Ovary (tissue), 9 donors: ENCODE data around the gene RBPJL. TPM values are rescaled to one million over a fixed set of nuclear protein-coding genes. Genes with fewer than 3 reads are reported as not detected.

Experiments
- DNase-seq, 5 donors: peaks; one replicate each; pipeline ENCODE4 v3.0.0-alpha.2; 2019 to 2020
- H3K27ac ChIP-seq, 2 donors: fragments of 200-600 bp; one replicate each; pipeline versions ENCODE4 v1.5.1 to v1.8.0; 2019 to 2022
- H3K27me3 ChIP-seq: fragments of 200-600 bp; one replicate; pipeline ENCODE4 v1.8.0; 2022
- H3K36me3 ChIP-seq: fragments of 200-600 bp; sonication (generic); one replicate; pipeline ENCODE4 v1.5.1; 2019
- H3K4me1 ChIP-seq: one replicate; pipeline ENCODE4 v1.8.1; 2013; ENCODE audit warnings: mild to moderate bottlenecking, moderate library complexity; ENCODE audit not compliant: insufficient read depth
- H3K4me3 ChIP-seq: fragments of 200-600 bp; sonication (generic); one replicate; pipeline ENCODE4 v1.5.1; 2017
- H3K9me3 ChIP-seq, 2 donors: fragments of 200-600 bp in 1 of 2; sonication (generic) in 1 of 2; one replicate each; pipeline versions ENCODE4 v1.5.1 to v1.8.1; 2013 to 2019; ENCODE audit warnings: mild to moderate bottlenecking in 1 of 2, moderate library complexity in 1 of 2
- EP300 ChIP-seq: sonication (generic); formaldehyde crosslinking; IDR thresholded peaks from one replicate; pipeline ENCODE4 v1.6.1; 2017; ENCODE audit warnings: antibody characterized with exemption
- POLR2A ChIP-seq: fragments of 450-650 bp; IDR thresholded peaks from one replicate; pipeline ENCODE4 v1.6.1; 2017; ENCODE audit warnings: antibody characterized with exemption, mild to moderate bottlenecking, moderate library complexity
- WGBS, 3 donors: extraction: QIAGEN DNeasy Blood & Tissue Kit in 1 of 3; methylation state at CpG; one replicate each; pipeline versions ENCODE4 v1.1.5 to v1.1.7; 2013 to 2017; 5-methylcytosine and 5-hydroxymethylcytosine counted together
- intact Hi-C, 4 donors: fragments of 100-400 bp; cut with DNase I; formaldehyde crosslinking; loops; one replicate each; pipeline versions ENCODE4 v1.11.0 to v1.15.1; 2022 to 2023
- polyA plus RNA-seq, 2 donors: library from polyadenylated mRNA; stranded (reverse); fragments of 200-250 nt in 1 of 2; fragments of 350-450 nt in 1 of 2; fragmentation: Illumina TruSeq in 1 of 2; extraction: RNeasy Lipid Tissue Mini Kit (QIAGEN cat#74804) in 1 of 2; gene quantifications; one replicate each; pipeline ENCODE4 v1.2.3, GENCODE V29; 2013 to 2014
- total RNA-seq, 7 donors: library from RNA; depleted of rRNA in 2 of 7; stranded (reverse); fragments of >200 nt in 2 of 7; fragmentation: NEBNext Ultra II Directional in 3 of 7; extraction: Animal tissue kit (Norgen Biotek cat#: 25700) in 3 of 7; gene quantifications; one replicate each; pipeline versions ENCODE4 v1.1.0 to v1.2.4, GENCODE V29; 2016 to 2023
- TF ChIP-seq, protein P1 (sequence below), 3 donors: fragments of 450-650 bp in 2 of 3; fragments of 200-600 bp in 1 of 3; IDR thresholded peaks; one replicate each; pipeline versions ENCODE4 v1.5.1 to v1.8.0; 2016 to 2022; ENCODE audit warnings: antibody characterized with exemption in 3 of 3, mild to moderate bottlenecking in 1 of 3
- donor health status: DM: no; HTN: no; CAD: no; lungs with moderate emphysema.
- donor health status: DM: no; HTN: no; CAD: no.
- donor health status: Bipolar disorder and iron deficiency.
- donor health status: DM: yes; HTN: yes; CAD: no.
- donor health status: DM: no; HTN: no; CAD: no.
- donor health status: DM: yes; HTN: yes; CAD: no.

The RBPJL gene
- total and polyA plus RNA-seq, 9 donors, result 0.36 to 0.38 TPM; not detected in 7

DNA sequence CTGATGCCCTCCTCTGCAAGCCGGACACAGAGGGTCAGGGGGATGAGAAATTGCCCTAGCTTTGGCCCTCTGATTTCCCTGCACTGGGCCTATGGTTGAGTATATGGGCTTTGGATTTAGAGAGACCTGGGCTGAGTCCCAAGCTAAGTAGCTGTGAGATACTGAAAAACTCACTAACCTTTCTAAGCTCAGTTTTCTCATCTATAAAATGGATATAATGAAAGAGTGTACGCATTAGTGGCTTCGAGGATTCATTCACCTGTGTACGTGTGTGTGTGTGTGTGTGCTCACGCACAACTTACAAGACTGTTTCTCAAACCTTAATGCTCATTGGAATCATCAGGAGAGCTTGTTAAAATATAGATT, 12.7 kb upstream of the RBPJL start:
- H3K27me3 ChIP-seq, result no peaks in the 10 kb centered on the region
- no peak overlapping the region for H3K27ac ChIP-seq
- no peak for DNase-seq
- TF ChIP-seq EP300, result no peak
- TF ChIP-seq, protein P1, sequence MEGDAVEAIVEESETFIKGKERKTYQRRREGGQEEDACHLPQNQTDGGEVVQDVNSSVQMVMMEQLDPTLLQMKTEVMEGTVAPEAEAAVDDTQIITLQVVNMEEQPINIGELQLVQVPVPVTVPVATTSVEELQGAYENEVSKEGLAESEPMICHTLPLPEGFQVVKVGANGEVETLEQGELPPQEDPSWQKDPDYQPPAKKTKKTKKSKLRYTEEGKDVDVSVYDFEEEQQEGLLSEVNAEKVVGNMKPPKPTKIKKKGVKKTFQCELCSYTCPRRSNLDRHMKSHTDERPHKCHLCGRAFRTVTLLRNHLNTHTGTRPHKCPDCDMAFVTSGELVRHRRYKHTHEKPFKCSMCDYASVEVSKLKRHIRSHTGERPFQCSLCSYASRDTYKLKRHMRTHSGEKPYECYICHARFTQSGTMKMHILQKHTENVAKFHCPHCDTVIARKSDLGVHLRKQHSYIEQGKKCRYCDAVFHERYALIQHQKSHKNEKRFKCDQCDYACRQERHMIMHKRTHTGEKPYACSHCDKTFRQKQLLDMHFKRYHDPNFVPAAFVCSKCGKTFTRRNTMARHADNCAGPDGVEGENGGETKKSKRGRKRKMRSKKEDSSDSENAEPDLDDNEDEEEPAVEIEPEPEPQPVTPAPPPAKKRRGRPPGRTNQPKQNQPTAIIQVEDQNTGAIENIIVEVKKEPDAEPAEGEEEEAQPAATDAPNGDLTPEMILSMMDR (IDR thresholded peaks at IDR 0.05), result peak in 1 of 3 donors; percentile 1
- H3K36me3 ChIP-seq, result no peaks in the 10 kb centered on the region
- no peaks in the 10 kb centered on the region for H3K4me1 ChIP-seq
- intact Hi-C loops, result no loop called here
- H3K9me3 ChIP-seq, result no peaks in the 10 kb centered on the region
- peak overlapping the region; percentile 41 for H3K4me3 ChIP-seq
- 55 to 61% (median 55%) methylated on average over 5 of the region's 5 CpGs for WGBS, 3 donors

DNA sequence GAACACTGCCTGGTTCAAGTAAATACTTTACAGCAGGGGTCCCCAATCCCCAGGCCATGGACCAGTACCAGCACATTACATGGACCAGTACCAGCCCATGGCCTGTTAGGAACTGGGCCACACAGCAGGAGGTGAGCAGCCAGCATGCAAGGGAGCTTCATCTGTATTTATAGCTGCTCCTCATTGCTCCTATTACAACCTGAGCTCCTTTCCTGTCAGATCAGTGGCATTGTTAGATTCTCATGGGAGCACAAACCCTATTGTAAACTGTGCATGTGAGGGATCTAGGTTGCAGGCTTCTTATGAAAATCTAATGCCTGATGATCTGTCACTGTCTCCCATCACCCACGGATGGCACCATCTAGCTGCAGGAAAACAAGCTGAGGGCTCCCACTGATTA, 12.0 kb upstream of the RBPJL start:
- Histone ChIP-seq H3K4me3 (no peak overlapping the region), H3K9me3 (no peaks in the 10 kb centered on the region), H3K4me1 (no peaks in the 10 kb centered on the region), H3K36me3 (no peaks in the 10 kb centered on the region), H3K27me3 (no peaks in the 10 kb centered on the region), H3K27ac (no peak overlapping the region)
- intact Hi-C loops, result no loop called here
- no peak for TF ChIP-seq POLR2A
- TF ChIP-seq, protein P1 (IDR thresholded peaks at IDR 0.05), result no peak
- no peak for TF ChIP-seq EP300
- 88 to 95% (median 93%) methylated on average over 1 of the region's 1 CpG for WGBS, 3 donors
- no peak for DNase-seq

DNA sequence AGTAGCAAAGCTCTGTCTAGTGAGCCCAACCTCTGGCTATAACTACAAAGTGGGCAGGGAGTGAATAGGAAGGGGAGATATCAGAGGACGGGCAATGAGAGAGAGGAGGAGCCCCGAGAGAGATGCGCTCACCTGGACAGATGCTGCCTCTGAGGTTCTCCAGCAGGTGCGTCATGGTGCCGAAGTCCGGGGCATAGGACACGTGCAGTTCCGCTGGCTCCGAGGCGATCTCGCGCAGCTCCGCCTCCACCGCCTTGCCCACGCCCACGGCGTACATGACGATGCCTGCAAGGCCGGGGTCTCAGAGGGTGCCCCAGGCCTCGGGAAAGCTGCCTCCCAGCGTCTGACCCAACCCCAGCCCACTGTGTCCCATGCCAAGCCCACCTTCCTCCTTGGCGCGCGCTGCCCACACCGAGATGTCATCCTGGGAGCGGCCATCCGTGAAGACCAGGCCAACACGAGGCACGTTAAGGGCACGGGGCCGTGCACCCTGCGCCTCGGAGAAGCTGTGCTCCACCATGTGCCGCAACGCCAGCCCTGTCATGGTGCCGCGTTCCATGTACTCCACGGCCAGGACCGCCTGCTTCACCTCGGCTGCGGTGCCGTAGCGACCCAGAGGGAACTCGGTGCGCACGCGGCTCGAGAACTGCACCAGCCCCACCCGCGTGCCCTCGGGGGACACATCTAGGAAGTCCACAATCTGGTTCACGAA, 8.7 kb upstream of the RBPJL start:
- TF ChIP-seq, protein P1 (IDR thresholded peaks at IDR 0.05), result no peak
- no peak for TF ChIP-seq EP300
- H3K4me1 ChIP-seq, result no peaks in the 10 kb centered on the region
- H3K36me3 ChIP-seq, result no peaks in the 10 kb centered on the region
- H3K27me3 ChIP-seq, result no peaks in the 10 kb centered on the region
- no peak overlapping the region for H3K27ac ChIP-seq
- 89 to 94% (median 91%) methylated on average over 52 of the region's 52 CpGs for WGBS, 3 donors
- H3K9me3 ChIP-seq, result no peaks in the 10 kb centered on the region
- no peak for DNase-seq
- intact Hi-C loops, result no loop called here
- no peak overlapping the region for H3K4me3 ChIP-seq

DNA sequence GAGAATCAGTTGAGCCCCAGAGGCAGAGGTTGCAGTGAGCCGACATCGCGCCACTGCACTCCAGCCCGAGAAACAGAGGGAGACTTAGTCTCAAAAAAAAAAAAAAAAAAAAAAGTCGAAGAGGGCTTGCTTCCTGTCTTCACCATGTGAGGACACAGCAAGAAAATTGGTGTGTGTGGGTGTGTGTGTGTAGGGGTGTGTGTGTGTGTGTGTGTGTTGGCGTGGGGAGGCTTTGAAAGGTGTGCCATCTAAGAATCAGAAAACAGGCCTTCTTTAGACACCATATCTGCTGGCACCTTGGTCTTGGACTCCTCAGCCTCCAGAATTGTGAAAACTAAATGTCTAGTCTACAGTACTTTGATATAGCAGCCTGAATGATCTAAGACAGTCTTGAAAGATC, 6.9 kb upstream of the RBPJL start:
- H3K4me3 ChIP-seq, result no peak overlapping the region
- H3K4me1 ChIP-seq, result no peaks in the 10 kb centered on the region
- no peak overlapping the region for H3K27ac ChIP-seq
- H3K27me3 ChIP-seq, result no peaks in the 10 kb centered on the region
- no peaks in the 10 kb centered on the region for H3K36me3 ChIP-seq
- no peak for TF ChIP-seq POLR2A
- TF ChIP-seq, protein P1 (IDR thresholded peaks at IDR 0.05), result no peak
- no peak for TF ChIP-seq EP300
- no peak for DNase-seq
- 82 to 90% (median 86%) methylated on average over 6 of the region's 6 CpGs for WGBS, 3 donors
- intact Hi-C loops, result no loop called here
- H3K9me3 ChIP-seq, result no peaks in the 10 kb centered on the region
